ENCODE results near the gene TESK1.

The TESK1 gene, protein sequence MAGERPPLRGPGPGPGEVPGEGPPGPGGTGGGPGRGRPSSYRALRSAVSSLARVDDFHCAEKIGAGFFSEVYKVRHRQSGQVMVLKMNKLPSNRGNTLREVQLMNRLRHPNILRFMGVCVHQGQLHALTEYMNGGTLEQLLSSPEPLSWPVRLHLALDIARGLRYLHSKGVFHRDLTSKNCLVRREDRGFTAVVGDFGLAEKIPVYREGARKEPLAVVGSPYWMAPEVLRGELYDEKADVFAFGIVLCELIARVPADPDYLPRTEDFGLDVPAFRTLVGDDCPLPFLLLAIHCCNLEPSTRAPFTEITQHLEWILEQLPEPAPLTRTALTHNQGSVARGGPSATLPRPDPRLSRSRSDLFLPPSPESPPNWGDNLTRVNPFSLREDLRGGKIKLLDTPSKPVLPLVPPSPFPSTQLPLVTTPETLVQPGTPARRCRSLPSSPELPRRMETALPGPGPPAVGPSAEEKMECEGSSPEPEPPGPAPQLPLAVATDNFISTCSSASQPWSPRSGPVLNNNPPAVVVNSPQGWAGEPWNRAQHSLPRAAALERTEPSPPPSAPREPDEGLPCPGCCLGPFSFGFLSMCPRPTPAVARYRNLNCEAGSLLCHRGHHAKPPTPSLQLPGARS

DNA sequence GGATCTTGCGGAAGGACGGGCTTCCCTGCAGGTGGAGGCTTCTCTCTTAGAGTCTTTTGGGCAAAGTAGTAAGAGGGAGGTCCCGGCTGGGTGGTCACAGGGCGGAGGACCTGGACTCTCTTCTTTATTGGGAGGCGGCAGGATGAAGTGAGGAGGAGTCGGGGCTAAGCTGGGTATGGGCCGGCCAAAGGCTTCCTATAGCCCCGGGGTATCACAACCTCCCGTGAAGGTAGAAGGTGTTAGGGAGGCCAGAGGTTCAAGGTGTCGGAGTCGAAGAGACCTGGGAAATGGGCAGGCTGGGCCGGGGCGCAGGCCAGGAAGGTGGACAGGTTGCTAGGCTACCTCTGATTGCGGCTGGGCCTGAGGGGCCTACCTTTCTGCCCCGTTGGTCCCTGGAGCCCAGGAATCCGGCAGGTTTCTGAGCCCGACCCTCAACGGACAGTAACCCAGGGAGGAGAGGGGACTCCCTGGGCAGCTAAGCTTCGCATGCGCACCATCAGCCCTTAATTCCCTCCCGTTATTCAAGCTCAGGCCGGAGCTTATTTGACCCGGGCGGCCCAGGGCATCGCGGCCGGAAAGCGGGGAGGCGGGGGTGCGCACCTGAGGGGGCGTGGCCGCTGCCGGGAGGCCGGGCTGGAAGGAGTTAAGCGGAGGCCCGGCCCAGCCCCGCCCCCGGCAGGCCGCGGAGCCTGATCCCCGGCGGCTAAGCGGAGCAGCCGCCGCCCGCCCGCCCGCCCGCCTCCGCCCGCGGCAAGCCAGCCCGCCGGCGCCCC, at the start of gene TESK1:
Gene TESK1, plus strand, starts transcription at position 685 of the 773 bp plus-strand sequence. CDS start 358 bp downstream, outside the sequence.
- TF ChIP-seq, protein P1, sequence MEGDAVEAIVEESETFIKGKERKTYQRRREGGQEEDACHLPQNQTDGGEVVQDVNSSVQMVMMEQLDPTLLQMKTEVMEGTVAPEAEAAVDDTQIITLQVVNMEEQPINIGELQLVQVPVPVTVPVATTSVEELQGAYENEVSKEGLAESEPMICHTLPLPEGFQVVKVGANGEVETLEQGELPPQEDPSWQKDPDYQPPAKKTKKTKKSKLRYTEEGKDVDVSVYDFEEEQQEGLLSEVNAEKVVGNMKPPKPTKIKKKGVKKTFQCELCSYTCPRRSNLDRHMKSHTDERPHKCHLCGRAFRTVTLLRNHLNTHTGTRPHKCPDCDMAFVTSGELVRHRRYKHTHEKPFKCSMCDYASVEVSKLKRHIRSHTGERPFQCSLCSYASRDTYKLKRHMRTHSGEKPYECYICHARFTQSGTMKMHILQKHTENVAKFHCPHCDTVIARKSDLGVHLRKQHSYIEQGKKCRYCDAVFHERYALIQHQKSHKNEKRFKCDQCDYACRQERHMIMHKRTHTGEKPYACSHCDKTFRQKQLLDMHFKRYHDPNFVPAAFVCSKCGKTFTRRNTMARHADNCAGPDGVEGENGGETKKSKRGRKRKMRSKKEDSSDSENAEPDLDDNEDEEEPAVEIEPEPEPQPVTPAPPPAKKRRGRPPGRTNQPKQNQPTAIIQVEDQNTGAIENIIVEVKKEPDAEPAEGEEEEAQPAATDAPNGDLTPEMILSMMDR (IDR thresholded peaks at IDR 0.05; ENCODE audit: insufficient read depth, low read length, poor library complexity, severe bottlenecking): no peak
- DNase-seq (ENCODE audit: extremely low read depth, insufficient read length): peak; percentile 92
- Histone ChIP-seq H3K36me3 (ENCODE audit: control insufficient read depth, insufficient read depth, low read length) (peaks cover 7% of the 10 kb centered on the region), H3K27me3 (replicated peaks; ENCODE audit: control insufficient read depth, insufficient read depth, low read length) (no peaks in the 10 kb centered on the region), H3K4me3 (replicated peaks; ENCODE audit: low read depth, low read length) (peak within 1 kb of the TSS; percentile 80)

DNA sequence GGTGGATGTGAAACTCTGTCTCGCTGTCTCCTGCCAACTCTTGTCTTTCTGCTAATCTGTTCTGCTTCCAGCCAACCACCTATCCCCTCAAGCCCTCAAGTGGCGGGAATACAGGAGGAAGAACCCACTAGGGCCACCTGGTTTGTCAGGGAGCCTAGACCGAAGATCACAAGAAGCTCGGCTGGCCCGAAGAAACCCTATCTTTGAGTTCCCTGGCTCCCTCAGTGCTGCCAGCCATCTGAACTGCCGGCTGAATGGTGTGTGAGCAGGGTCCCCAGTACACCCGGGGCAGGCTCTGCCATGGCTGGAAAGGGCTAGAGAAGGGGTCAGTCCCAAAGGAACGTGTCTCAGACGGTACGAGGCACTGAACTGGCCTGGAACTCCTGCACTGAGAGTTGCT, 49.2 kb upstream of the TESK1 start:
- no peaks in the 10 kb centered on the region; the same call in none of the 2 replicates for H3K27me3 ChIP-seq (replicated peaks; ENCODE audit: control insufficient read depth, insufficient read depth, low read length)
- no peaks in the 10 kb centered on the region for H3K36me3 ChIP-seq (ENCODE audit: control insufficient read depth, insufficient read depth, low read length)
- no peak overlapping the region for H3K4me3 ChIP-seq (replicated peaks; ENCODE audit: low read depth, low read length)
- TF ChIP-seq, protein P1 (IDR thresholded peaks at IDR 0.05; ENCODE audit: insufficient read depth, low read length, poor library complexity, severe bottlenecking): no peak
- no peak for DNase-seq (ENCODE audit: extremely low read depth, insufficient read length)

DNA sequence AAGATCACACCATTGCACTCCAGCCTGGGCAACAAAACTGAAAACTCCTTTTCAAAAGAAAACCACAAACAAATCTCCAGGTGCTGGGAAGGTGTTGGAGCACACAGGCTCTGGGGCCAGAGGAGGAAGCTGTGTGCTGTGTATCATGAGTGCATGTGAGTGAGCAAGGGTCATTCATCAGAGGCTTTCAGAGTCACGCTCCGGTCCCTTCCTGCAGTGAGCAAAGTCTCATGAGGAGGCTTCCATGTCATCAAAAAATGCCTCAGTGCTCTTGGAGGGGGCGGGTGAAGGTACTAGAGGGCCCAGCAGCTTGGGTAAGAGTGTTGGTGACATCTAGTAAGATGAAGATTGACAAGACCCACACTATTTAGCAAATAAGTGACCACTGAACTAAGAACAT, 48.3 kb upstream of the TESK1 start:
- TF ChIP-seq, protein P1 (IDR thresholded peaks at IDR 0.05; ENCODE audit: insufficient read depth, low read length, poor library complexity, severe bottlenecking): no peak
- no peaks in the 10 kb centered on the region for H3K36me3 ChIP-seq (ENCODE audit: control insufficient read depth, insufficient read depth, low read length)
- no peaks in the 10 kb centered on the region; the same call in none of the 2 replicates for H3K27me3 ChIP-seq (replicated peaks; ENCODE audit: control insufficient read depth, insufficient read depth, low read length)

GRCh38 chr9:35557320-35557719, 47.7 kb upstream of the TESK1 start:
- Histone ChIP-seq H3K27me3 (replicated peaks; ENCODE audit: control insufficient read depth, insufficient read depth, low read length) (no peaks in the 10 kb centered on the region; the same call in none of the 2 replicates), H3K36me3 (ENCODE audit: control insufficient read depth, insufficient read depth, low read length) (no peaks in the 10 kb centered on the region), H3K4me3 (replicated peaks; ENCODE audit: low read depth, low read length) (no peak overlapping the region)
- TF ChIP-seq, protein P1 (IDR thresholded peaks at IDR 0.05; ENCODE audit: insufficient read depth, low read length, poor library complexity, severe bottlenecking): no peak
- DNase-seq (ENCODE audit: extremely low read depth, insufficient read length): no peak

More for the DNA sequence above, 48.3 kb upstream of the TESK1 start:
- DNase-seq (ENCODE audit: extremely low read depth, insufficient read length): no peak
- H3K4me3 ChIP-seq (replicated peaks; ENCODE audit: low read depth, low read length): no peak overlapping the region

DNA sequence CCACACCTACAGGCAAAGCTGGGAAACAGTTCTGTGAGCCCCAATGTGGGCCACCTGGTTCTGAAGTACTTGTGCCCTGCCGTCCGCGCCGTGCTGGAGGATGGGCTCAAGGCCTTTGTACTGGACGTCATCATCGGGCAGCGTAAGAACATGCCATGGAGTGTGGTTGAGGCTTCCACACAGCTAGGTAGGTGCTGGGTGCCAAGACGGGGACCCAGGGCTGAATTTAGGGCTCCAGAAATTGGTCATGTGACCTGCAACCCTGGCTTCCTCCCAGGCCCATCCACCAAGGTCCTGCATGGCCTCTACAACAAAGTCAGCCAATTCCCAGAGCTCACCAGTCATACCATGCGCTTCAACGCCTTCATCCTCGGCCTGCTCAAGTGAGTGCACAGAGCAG, 46.9 kb upstream of the TESK1 start:
- H3K36me3 ChIP-seq (ENCODE audit: control insufficient read depth, insufficient read depth, low read length): no peaks in the 10 kb centered on the region

More for the DNA sequence above, 46.9 kb upstream of the TESK1 start:
- TF ChIP-seq, protein P1 (IDR thresholded peaks at IDR 0.05; ENCODE audit: insufficient read depth, low read length, poor library complexity, severe bottlenecking): no peak
- DNase-seq (ENCODE audit: extremely low read depth, insufficient read length): no peak
- Histone ChIP-seq H3K4me3 (replicated peaks; ENCODE audit: low read depth, low read length) (no peak overlapping the region), H3K27me3 (replicated peaks; ENCODE audit: control insufficient read depth, insufficient read depth, low read length) (no peaks in the 10 kb centered on the region; the same call in 1 of the 2 replicates)
